H1 (cell line): Measurements from ENCODE around the gene BRICD5. TPM values are rescaled to one million over a fixed set of nuclear protein-coding genes. Genes with fewer than 3 reads are reported as not detected.

Experiments used
- BRCA1 ChIP-seq: IDR thresholded peaks from 2 replicates; pipeline ENCODE4 v1.6.1; 2012; ENCODE audit warnings: low read depth, low read length, improper control_type of control experiment
- CHD1 ChIP-seq: IDR thresholded peaks from 2 replicates; pipeline ENCODE4 v1.6.1; 2012; ENCODE audit warnings: low read depth, low read length, improper control_type of control experiment
- CREB1 ChIP-seq: IDR thresholded peaks from 2 replicates; pipeline ENCODE4 v1.6.1; 2012; ENCODE audit warnings: inconsistent platforms
- HDAC2 ChIP-seq, 2 experiments: fragments of 300-600 bp in 1 of 2; sonication (generic) in 1 of 2; IDR thresholded peaks; 2 replicates each; pipeline ENCODE4 v1.6.1; 2011 to 2012; ENCODE audit warnings: low read depth in 2 of 2, low read length in 2 of 2, mild to moderate bottlenecking in 2 of 2, moderate library complexity in 2 of 2, borderline replicate concordance in 1 of 2, inconsistent platforms in 1 of 2
- KDM4A ChIP-seq: IDR thresholded peaks from one replicate; pipeline ENCODE4 v1.7.1; 2012; ENCODE audit warnings: low read depth, mild to moderate bottlenecking, moderate library complexity, low read length, inconsistent platforms; ENCODE audit not compliant: severe bottlenecking
- POLR2AphosphoS5 ChIP-seq: IDR thresholded peaks from 2 replicates; pipeline ENCODE4 v1.6.1; 2011; ENCODE audit warnings: low read depth, low read length
- SP4 ChIP-seq: IDR thresholded peaks from 2 replicates; pipeline ENCODE4 v1.6.1; 2012; ENCODE audit warnings: low read length, inconsistent platforms
- SUZ12 ChIP-seq: fragments of 200-600 bp; sonication (generic); IDR thresholded peaks from 2 replicates; pipeline ENCODE4 v1.6.1; 2012; ENCODE audit warnings: mild to moderate bottlenecking, inconsistent platforms, low read length, moderate library complexity, mixed read lengths
- TAF1 ChIP-seq: IDR thresholded peaks from 2 replicates; pipeline ENCODE4 v1.6.1; 2011; ENCODE audit warnings: mild to moderate bottlenecking, low read depth, low read length
- TBP ChIP-seq: IDR thresholded peaks from 2 replicates; pipeline ENCODE4 v1.6.1; 2011; ENCODE audit warnings: low read depth, low read length, improper control_type of control experiment
- polyA plus RNA-seq, 7 experiments: library from polyadenylated mRNA; depleted of rRNA in 3 of 7; stranded (reverse) in 5 of 7; unstranded in 2 of 7; fragments of >200 nt in 5 of 7; fragments of 200-250 nt in 2 of 7; gene quantifications; 1 replicate in 5 of 7; 2 replicates in 1 of 7; 4 replicates in 1 of 7; pipeline versions ENCODE4 v1.2.1 to v1.2.3, GENCODE V29; 2011 to 2013; ENCODE audit warnings: missing spikeins in 2 of 7, mixed read lengths in 2 of 7
- total RNA-seq: library from RNA; stranded (reverse); fragmentation: NEBNext Ultra II Directional; extraction: Animal tissue kit (Norgen Biotek cat#: 25700); gene quantifications from 2 replicates; pipeline ENCODE4 v1.2.1, GENCODE V29; 2021

BRICD5 gene
- total and polyA plus RNA-seq, 2 of the 8 experiments (the other 6 are each of a cell fraction or from before 2014, with no cell fraction given): 8.5 to 14.2 TPM

GRCh38 chr16:2234813-2235170 is 24.1 kb upstream of the BRICD5 start (continued):
- TF ChIP-seq HDAC2 (IDR thresholded peaks at IDR 0.05; ENCODE audit: borderline replicate concordance in 1 of 2, low read depth in 2 of 2, low read length in 2 of 2) (no peak), CREB1 (no peak), SP4 (no peak), KDM4A (no peak), SUZ12 (no peak), TAF1 (no peak), TBP (no peak), POLR2AphosphoS5 (no peak), BRCA1 (no peak), CHD1 (no peak)
